NB4 (cell line): ENCODE measurements around the gene SLC11A1.

ENCODE experiments used
- DNase-seq: peaks from one replicate; pipeline ENCODE4 v3.0.0; 2010; ENCODE audit warnings: low read depth
- H3K4me3 ChIP-seq: one replicate; pipeline ENCODE4 v1.5.1; 2011; ENCODE audit warnings: mild to moderate bottlenecking, low read depth, low read length, moderate library complexity
- MAX ChIP-seq: IDR thresholded peaks from 2 replicates; pipeline ENCODE4 v1.6.1; 2011; ENCODE audit warnings: low read depth, low read length
- MYC ChIP-seq: IDR thresholded peaks from 2 replicates; pipeline ENCODE4 v1.6.1; 2011; ENCODE audit warnings: low read depth, low read length
- POLR2A ChIP-seq: IDR thresholded peaks from 2 replicates; pipeline ENCODE4 v1.6.1; 2011; ENCODE audit warnings: mild to moderate bottlenecking; ENCODE audit not compliant: insufficient read length; ENCODE audit errors: extremely low read depth
- TF ChIP-seq, protein P1 (sequence below): IDR thresholded peaks from one replicate; pipeline ENCODE4 v1.5.1; 2012; ENCODE audit warnings: low read depth, low read length

The SLC11A1 gene

DNA sequence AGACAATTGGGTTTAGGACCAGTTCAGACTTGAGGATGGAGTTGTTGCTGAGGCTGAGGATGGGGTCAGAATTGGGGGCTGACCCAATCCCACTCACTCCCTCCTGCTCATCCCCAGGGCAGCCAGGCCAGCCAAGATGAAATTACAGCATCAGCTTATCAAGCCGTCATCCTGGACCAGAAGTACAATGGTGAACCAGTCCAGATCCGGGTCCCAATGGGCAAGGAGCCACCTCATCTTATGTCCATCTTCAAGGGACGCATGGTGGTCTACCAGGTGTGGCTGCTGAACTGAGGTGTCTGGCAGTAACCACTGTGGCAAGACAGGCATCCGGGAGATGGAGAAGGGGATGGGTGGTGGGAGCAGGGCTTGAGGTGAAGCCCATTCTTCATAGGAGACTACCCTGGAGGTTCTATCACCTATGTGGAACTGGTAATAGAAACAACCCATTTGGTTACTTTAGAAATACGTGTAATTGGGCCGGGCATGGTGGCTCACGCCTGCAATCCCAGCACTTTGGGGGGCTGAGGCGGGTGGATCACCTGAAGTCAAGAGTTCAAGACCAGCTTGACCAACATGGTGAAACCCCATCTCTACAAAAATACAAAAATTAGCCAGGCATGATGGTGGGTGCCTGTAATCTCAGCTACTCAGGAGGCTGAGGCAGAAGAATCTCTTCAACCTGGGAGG lies 50.7 kb downstream of the SLC11A1 start:
- H3K4me3 ChIP-seq = no peak overlapping the region
- TF ChIP-seq MYC (no peak), POLR2A (no peak), MAX (no peak)
- TF ChIP-seq, protein P1, sequence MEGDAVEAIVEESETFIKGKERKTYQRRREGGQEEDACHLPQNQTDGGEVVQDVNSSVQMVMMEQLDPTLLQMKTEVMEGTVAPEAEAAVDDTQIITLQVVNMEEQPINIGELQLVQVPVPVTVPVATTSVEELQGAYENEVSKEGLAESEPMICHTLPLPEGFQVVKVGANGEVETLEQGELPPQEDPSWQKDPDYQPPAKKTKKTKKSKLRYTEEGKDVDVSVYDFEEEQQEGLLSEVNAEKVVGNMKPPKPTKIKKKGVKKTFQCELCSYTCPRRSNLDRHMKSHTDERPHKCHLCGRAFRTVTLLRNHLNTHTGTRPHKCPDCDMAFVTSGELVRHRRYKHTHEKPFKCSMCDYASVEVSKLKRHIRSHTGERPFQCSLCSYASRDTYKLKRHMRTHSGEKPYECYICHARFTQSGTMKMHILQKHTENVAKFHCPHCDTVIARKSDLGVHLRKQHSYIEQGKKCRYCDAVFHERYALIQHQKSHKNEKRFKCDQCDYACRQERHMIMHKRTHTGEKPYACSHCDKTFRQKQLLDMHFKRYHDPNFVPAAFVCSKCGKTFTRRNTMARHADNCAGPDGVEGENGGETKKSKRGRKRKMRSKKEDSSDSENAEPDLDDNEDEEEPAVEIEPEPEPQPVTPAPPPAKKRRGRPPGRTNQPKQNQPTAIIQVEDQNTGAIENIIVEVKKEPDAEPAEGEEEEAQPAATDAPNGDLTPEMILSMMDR = no peak
- DNase-seq = no peak

- no peak overlapping the region for H3K4me3 ChIP-seq
- TF ChIP-seq MYC (no peak), MAX (no peak), POLR2A (no peak)
- TF ChIP-seq, protein P1 = no peak
- DNase-seq = no peak
These were observed 52.4 kb downstream of the SLC11A1 start for GRCh38 chr2:218434456-218434855.

DNA sequence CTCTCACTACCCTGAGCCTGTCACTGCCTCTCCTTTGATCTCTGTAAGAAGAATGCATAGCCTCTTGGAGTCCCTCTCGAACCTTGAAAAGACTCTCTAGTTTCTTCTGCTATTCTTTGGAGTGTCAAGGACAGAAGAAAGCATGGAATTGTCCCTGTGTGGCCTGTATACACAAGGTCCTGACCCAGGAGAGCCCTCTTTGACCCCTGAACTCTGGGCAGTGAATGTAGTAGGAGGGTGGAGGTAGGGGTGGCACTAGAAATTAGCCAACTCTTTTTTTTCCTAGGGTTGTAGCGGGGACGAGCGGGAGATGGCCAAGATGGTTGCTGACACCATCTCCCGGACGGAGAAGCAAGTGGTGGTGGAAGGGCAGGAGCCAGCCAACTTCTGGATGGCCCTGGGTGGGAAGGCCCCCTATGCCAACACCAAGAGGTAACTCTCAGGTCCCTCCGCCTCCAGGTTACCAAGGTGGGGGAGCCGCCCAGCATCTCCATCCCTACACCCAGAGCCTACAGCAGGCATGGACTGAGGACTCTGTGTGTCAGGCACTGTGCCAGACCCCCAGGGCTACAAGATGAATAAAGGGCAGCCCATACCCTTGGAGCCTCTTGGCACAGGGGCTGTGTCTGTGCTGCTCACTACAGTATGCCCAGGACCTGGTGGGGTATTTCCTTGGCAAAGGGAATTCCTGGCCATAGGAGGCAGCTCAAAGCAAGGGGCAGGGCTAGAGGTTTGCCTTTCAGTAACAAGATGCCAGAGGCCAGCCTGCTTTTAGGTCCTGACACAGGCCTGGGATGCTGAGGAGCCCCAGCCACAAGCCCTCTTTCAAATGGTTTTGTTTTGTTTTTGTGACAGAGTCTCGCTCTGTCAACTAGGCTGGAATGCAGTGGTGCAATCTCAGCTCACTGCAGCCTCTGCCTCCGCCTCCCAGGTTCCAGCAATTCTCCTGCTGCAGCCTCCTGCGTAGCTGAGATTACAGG lies 53.2 kb downstream of the SLC11A1 start:
- TF ChIP-seq MAX (no peak), POLR2A (no peak), MYC (no peak)
- TF ChIP-seq, protein P1 = no peak
- H3K4me3 ChIP-seq = no peak overlapping the region
- no peak for DNase-seq

DNA sequence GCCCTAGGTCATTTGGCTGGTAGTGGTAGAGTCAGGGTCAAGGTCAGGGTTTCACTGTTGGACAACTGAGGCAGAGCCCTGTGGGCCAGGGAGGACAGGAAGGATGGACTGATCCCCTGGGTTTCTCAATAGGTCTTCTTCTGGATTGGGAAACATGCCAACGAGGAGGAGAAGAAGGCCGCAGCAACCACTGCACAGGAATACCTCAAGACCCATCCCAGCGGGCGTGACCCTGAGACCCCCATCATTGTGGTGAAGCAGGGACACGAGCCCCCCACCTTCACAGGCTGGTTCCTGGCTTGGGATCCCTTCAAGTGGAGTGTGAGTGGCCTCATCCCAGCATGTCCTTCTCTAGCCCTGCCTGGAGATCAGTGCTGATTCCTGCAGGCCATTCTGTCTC lies 54.9 kb downstream of the SLC11A1 start:
- H3K4me3 ChIP-seq = no peak overlapping the region
- TF ChIP-seq MYC = no peak
- TF ChIP-seq, protein P1 = no peak
- no peak for TF ChIP-seq POLR2A
- no peak for TF ChIP-seq MAX
- no peak for DNase-seq

DNA sequence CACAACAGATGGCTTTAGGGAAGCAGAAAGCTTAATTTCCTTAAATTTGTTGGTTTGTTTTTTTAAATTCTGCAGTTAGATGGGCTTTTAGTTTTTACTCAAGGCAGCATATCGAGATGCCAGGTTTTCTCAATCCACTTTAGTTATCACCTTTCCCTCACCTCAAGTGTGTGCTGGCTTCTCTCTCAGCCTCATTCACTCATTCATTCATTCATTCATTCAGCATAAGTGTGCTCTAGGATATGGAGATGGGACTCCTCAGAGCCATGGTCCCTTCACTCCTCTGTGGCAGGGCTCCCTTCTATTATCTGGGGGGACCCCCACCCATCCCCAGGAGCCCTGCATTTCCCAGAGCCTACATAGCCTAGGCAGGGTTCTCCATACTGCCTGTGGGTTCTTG lies 55.9 kb downstream of the SLC11A1 start:
- TF ChIP-seq, protein P1 = no peak
- no peak for TF ChIP-seq MAX
- no peak for TF ChIP-seq POLR2A
- TF ChIP-seq MYC = no peak
- H3K4me3 ChIP-seq = no peak overlapping the region
- DNase-seq = no peak
